ENCODE data around the gene RPL27A.
A peak's percentile ranks its signal among the peaks of the same experiment; 100 is the strongest.
"Not testable (repeated sequence)": the region's sequence is repeated elsewhere in the genome, so short reads cannot be mapped to it uniquely, and the experiment has no call there.

Gene RPL27A

GRCh38 chr11:8656291-8656690, 26.3 kb upstream of the RPL27A start:
- no peaks in the 10 kb centered on the region for H3K36me3 ChIP-seq (replicated peaks)
- DNase-seq (ENCODE audit: low spot score in 2 of 2): no peak
- no peaks in the 10 kb centered on the region for H3K4me1 ChIP-seq
- in situ Hi-C loops (cut with MboI; ENCODE audit: low sequenced_read_pairs): no loop called here
- no peaks in the 10 kb centered on the region for H3K9me3 ChIP-seq
- no peak overlapping the region for H3K4me3 ChIP-seq
- no peaks in the 10 kb centered on the region for H3K27me3 ChIP-seq (ENCODE audit: low read depth)

- Histone ChIP-seq H3K36me3 (replicated peaks) (no peaks in the 10 kb centered on the region), H3K9me3 (no peaks in the 10 kb centered on the region), H3K4me3 (no peak overlapping the region), H3K27me3 (ENCODE audit: low read depth) (no peaks in the 10 kb centered on the region), H3K4me1 (no peaks in the 10 kb centered on the region)
- in situ Hi-C loops (cut with MboI; ENCODE audit: low sequenced_read_pairs): no loop called here
- DNase-seq (ENCODE audit: low spot score in 2 of 2): no peak
Measured at GRCh38 chr11:8658321-8659057, 24.1 kb upstream of the RPL27A start.

GRCh38 chr11:8661001-8661795, 21.4 kb upstream of the RPL27A start:
- Histone ChIP-seq H3K36me3 (replicated peaks) (no peaks in the 10 kb centered on the region), H3K27me3 (ENCODE audit: low read depth) (no peaks in the 10 kb centered on the region), H3K4me3 (no peak overlapping the region), H3K9me3 (no peaks in the 10 kb centered on the region), H3K4me1 (no peaks in the 10 kb centered on the region)
- in situ Hi-C loops (cut with MboI; ENCODE audit: low sequenced_read_pairs): no loop called here
- no peak for DNase-seq (ENCODE audit: low spot score in 2 of 2)

GRCh38 chr11:8665222-8665621, 17.4 kb upstream of the RPL27A start:
- DNase-seq (ENCODE audit: low spot score in 2 of 2): no peak
- Histone ChIP-seq H3K27me3 (ENCODE audit: low read depth) (no peaks in the 10 kb centered on the region), H3K4me3 (no peak overlapping the region), H3K9me3 (no peaks in the 10 kb centered on the region), H3K36me3 (replicated peaks) (no peaks in the 10 kb centered on the region), H3K4me1 (no peaks in the 10 kb centered on the region)
- in situ Hi-C loops (cut with MboI; ENCODE audit: low sequenced_read_pairs): no loop called here

- DNase-seq (ENCODE audit: low spot score in 2 of 2); H3K9me3 ChIP-seq; H3K4me3 ChIP-seq; H3K4me1 ChIP-seq; in situ Hi-C loops (cut with MboI; ENCODE audit: low sequenced_read_pairs); H3K27me3 ChIP-seq (ENCODE audit: low read depth); H3K36me3 ChIP-seq (replicated peaks): not testable (repeated sequence)
Measured at GRCh38 chr11:8670081-8670480, 12.5 kb upstream of the RPL27A start.

GRCh38 chr11:8671193-8671612, 11.4 kb upstream of the RPL27A start:
- DNase-seq (ENCODE audit: low spot score in 2 of 2): peak; percentile 55 to 63
- in situ Hi-C loops (cut with MboI; ENCODE audit: low sequenced_read_pairs): no loop called here
- H3K36me3 ChIP-seq (replicated peaks): peaks cover 9% of the 10 kb centered on the region
- H3K4me3 ChIP-seq: no peak overlapping the region
- H3K4me1 ChIP-seq: peaks cover 6% of the 10 kb centered on the region
- H3K9me3 ChIP-seq: no peaks in the 10 kb centered on the region
- no peaks in the 10 kb centered on the region for H3K27me3 ChIP-seq (ENCODE audit: low read depth)

- peaks cover 6% of the 10 kb centered on the region for H3K4me1 ChIP-seq
- H3K36me3 ChIP-seq (replicated peaks): peaks cover 9% of the 10 kb centered on the region
- DNase-seq (ENCODE audit: low spot score in 2 of 2): no peak
- in situ Hi-C loops (cut with MboI; ENCODE audit: low sequenced_read_pairs): no loop called here
- H3K4me3 ChIP-seq: no peak overlapping the region
- no peaks in the 10 kb centered on the region for H3K27me3 ChIP-seq (ENCODE audit: low read depth)
- H3K9me3 ChIP-seq: no peaks in the 10 kb centered on the region
Measured at GRCh38 chr11:8671651-8672062, 10.9 kb upstream of the RPL27A start.

GRCh38 chr11:8672346-8672745, 10.2 kb upstream of the RPL27A start:
- Histone ChIP-seq H3K9me3 (no peaks in the 10 kb centered on the region), H3K36me3 (replicated peaks) (peaks cover 9% of the 10 kb centered on the region), H3K4me3 (no peak overlapping the region), H3K4me1 (peaks cover 6% of the 10 kb centered on the region), H3K27me3 (ENCODE audit: low read depth) (no peaks in the 10 kb centered on the region)
- in situ Hi-C loops (cut with MboI; ENCODE audit: low sequenced_read_pairs): no loop called here
- no peak for DNase-seq (ENCODE audit: low spot score in 2 of 2)

- DNase-seq (ENCODE audit: low spot score in 2 of 2): no peak
- Histone ChIP-seq H3K4me3 (no peak overlapping the region), H3K9me3 (no peaks in the 10 kb centered on the region), H3K36me3 (replicated peaks) (peaks cover 9% of the 10 kb centered on the region), H3K4me1 (peaks cover 6% of the 10 kb centered on the region), H3K27me3 (ENCODE audit: low read depth) (no peaks in the 10 kb centered on the region)
- in situ Hi-C loops (cut with MboI; ENCODE audit: low sequenced_read_pairs): no loop called here
Measured at GRCh38 chr11:8674859-8675258, 7.7 kb upstream of the RPL27A start.

- in situ Hi-C loops (cut with MboI; ENCODE audit: low sequenced_read_pairs): no loop called here
Measured at GRCh38 chr11:8676458-8676857, 6.1 kb upstream of the RPL27A start.

GRCh38 chr11:8679006-8679405, 3.6 kb upstream of the RPL27A start:
- H3K9me3 ChIP-seq: no peaks in the 10 kb centered on the region
- DNase-seq (ENCODE audit: low spot score in 2 of 2): no peak
- no peak overlapping the region for H3K4me3 ChIP-seq
- in situ Hi-C loops (cut with MboI; ENCODE audit: low sequenced_read_pairs): no loop called here
- peaks cover 2% of the 10 kb centered on the region; the same call in 1 of the 2 replicates for H3K4me1 ChIP-seq
- peaks cover 13% of the 10 kb centered on the region for H3K36me3 ChIP-seq (replicated peaks)
- H3K27me3 ChIP-seq (ENCODE audit: low read depth): no peaks in the 10 kb centered on the region

More at GRCh38 chr11:8676458-8676857, 6.1 kb upstream of the RPL27A start:
- H3K9me3 ChIP-seq: no peaks in the 10 kb centered on the region
- no peak overlapping the region for H3K4me3 ChIP-seq
- no peaks in the 10 kb centered on the region for H3K27me3 ChIP-seq (ENCODE audit: low read depth)
- peaks cover 4% of the 10 kb centered on the region for H3K4me1 ChIP-seq
- DNase-seq (ENCODE audit: low spot score in 2 of 2): no peak
- peaks cover 5% of the 10 kb centered on the region for H3K36me3 ChIP-seq (replicated peaks)

GRCh38 chr11:8681837-8682302, 722 bp upstream of the RPL27A start:
- DNase-seq (ENCODE audit: low spot score in 2 of 2): no peak
- Histone ChIP-seq H3K36me3 (replicated peaks) (peaks cover 42% of the 10 kb centered on the region), H3K27me3 (ENCODE audit: low read depth) (no peaks in the 10 kb centered on the region), H3K9me3 (no peaks in the 10 kb centered on the region), H3K4me3 (peak overlapping the region; percentile 62), H3K4me1 (peaks cover 26% of the 10 kb centered on the region)
- in situ Hi-C loops (cut with MboI; ENCODE audit: low sequenced_read_pairs): no loop called here

GRCh38 chr11:8683115-8683807, 669 bp downstream of the RPL27A start:
- no peaks in the 10 kb centered on the region for H3K9me3 ChIP-seq
- in situ Hi-C loops (cut with MboI; ENCODE audit: low sequenced_read_pairs): no loop called here

More at GRCh38 chr11:8683115-8683807, 669 bp downstream of the RPL27A start:
- Histone ChIP-seq H3K36me3 (replicated peaks) (peaks cover 56% of the 10 kb centered on the region), H3K27me3 (ENCODE audit: low read depth) (no peaks in the 10 kb centered on the region), H3K4me1 (peaks cover 40% of the 10 kb centered on the region), H3K4me3 (peak overlapping the region; percentile 62)
- no peak for DNase-seq (ENCODE audit: low spot score in 2 of 2)

Data from HAP-1 (cell line).